A549 (cell line): ENCODE results near the gene ATF7IP.

Source experiments
- ESRRA ChIP-seq: fragments of 150-350 bp; IDR thresholded peaks from 2 replicates; pipeline ENCODE4 v1.6.1; 2014; ENCODE audit warnings: mild to moderate bottlenecking, low read length, borderline replicate concordance
- RCOR1 ChIP-seq: fragments of 150-350 bp; IDR thresholded peaks from 2 replicates; pipeline ENCODE4 v1.6.1; 2014; ENCODE audit warnings: antibody characterized with exemption, low read length, low read depth
- RNF2 ChIP-seq: fragments of 200-600 bp; sonication (generic); IDR thresholded peaks from 2 replicates; pipeline ENCODE4 v1.6.1; 2016; ENCODE audit warnings: low read depth, mild to moderate bottlenecking, antibody characterized with exemption, moderate library complexity, borderline replicate concordance
- TF ChIP-seq, protein P1 (sequence below): fragments of >200 bp; sonication (Bioruptor Twin); formaldehyde crosslinking; IDR thresholded peaks from 3 replicates; pipeline ENCODE4 v1.5.1; 2016
- TF ChIP-seq, protein P2 (sequence below): IDR thresholded peaks from 2 replicates; pipeline ENCODE4 v1.6.1; 2012
- TF ChIP-seq, protein P3 (sequence below): IDR thresholded peaks from 2 replicates; pipeline ENCODE4 v1.6.1; 2012; ENCODE audit warnings: low read depth, borderline replicate concordance

- TF ChIP-seq, protein P1, sequence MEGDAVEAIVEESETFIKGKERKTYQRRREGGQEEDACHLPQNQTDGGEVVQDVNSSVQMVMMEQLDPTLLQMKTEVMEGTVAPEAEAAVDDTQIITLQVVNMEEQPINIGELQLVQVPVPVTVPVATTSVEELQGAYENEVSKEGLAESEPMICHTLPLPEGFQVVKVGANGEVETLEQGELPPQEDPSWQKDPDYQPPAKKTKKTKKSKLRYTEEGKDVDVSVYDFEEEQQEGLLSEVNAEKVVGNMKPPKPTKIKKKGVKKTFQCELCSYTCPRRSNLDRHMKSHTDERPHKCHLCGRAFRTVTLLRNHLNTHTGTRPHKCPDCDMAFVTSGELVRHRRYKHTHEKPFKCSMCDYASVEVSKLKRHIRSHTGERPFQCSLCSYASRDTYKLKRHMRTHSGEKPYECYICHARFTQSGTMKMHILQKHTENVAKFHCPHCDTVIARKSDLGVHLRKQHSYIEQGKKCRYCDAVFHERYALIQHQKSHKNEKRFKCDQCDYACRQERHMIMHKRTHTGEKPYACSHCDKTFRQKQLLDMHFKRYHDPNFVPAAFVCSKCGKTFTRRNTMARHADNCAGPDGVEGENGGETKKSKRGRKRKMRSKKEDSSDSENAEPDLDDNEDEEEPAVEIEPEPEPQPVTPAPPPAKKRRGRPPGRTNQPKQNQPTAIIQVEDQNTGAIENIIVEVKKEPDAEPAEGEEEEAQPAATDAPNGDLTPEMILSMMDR, result no peak
- TF ChIP-seq RNF2 (no peak), ESRRA (no peak), RCOR1 (no peak)
- TF ChIP-seq, protein P2, sequence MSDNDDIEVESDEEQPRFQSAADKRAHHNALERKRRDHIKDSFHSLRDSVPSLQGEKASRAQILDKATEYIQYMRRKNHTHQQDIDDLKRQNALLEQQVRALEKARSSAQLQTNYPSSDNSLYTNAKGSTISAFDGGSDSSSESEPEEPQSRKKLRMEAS, result no peak
- TF ChIP-seq, protein P3, sequence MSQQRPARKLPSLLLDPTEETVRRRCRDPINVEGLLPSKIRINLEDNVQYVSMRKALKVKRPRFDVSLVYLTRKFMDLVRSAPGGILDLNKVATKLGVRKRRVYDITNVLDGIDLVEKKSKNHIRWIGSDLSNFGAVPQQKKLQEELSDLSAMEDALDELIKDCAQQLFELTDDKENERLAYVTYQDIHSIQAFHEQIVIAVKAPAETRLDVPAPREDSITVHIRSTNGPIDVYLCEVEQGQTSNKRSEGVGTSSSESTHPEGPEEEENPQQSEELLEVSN, result no peak
Measured at GRCh38 chr12:14424545-14424944, 59.1 kb downstream of the ATF7IP start.
